Tibial nerve (tissue), 4 donors: Measurements from ENCODE around the gene SPTBN4.

Experiments used
- EP300 ChIP-seq, 2 donors: sonication (generic); formaldehyde crosslinking; IDR thresholded peaks; one replicate each; pipeline ENCODE4 v1.6.1; 2017; ENCODE audit warnings: antibody characterized with exemption in 2 of 2, mild to moderate bottlenecking in 1 of 2
- POLR2A ChIP-seq, 2 donors: fragments of 450-650 bp; IDR thresholded peaks; one replicate each; pipeline ENCODE4 v1.6.1; 2017; ENCODE audit warnings: antibody characterized with exemption in 2 of 2, mild to moderate bottlenecking in 2 of 2, moderate library complexity in 2 of 2
- TF ChIP-seq, protein P1 (sequence below), 5 experiments: fragments of 200-600 bp in 3 of 5; fragments of 450-650 bp in 2 of 5; sonication (generic) in 3 of 5; IDR thresholded peaks; one replicate each; pipeline ENCODE4 v1.5.1; 2016 to 2019; ENCODE audit warnings: antibody characterized with exemption in 5 of 5, mild to moderate bottlenecking in 3 of 5, moderate library complexity in 2 of 5

DNA sequence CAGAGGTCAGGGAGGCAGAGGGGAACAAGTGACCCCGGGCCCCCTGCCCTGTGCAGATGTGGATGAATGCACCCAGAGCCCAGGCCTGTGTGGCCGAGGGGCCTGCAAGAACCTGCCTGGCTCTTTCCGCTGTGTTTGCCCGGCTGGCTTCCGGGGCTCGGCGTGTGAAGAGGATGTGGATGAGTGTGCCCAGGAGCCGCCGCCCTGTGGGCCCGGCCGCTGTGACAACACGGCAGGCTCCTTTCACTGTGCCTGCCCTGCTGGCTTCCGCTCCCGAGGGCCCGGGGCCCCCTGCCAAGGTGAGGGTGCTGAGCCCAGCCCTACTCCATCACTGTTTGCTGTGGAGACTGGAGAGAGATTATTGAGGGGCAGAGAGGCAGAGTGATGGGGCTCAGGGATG lies 144.3 kb downstream of the SPTBN4 start:
- TF ChIP-seq, protein P1, sequence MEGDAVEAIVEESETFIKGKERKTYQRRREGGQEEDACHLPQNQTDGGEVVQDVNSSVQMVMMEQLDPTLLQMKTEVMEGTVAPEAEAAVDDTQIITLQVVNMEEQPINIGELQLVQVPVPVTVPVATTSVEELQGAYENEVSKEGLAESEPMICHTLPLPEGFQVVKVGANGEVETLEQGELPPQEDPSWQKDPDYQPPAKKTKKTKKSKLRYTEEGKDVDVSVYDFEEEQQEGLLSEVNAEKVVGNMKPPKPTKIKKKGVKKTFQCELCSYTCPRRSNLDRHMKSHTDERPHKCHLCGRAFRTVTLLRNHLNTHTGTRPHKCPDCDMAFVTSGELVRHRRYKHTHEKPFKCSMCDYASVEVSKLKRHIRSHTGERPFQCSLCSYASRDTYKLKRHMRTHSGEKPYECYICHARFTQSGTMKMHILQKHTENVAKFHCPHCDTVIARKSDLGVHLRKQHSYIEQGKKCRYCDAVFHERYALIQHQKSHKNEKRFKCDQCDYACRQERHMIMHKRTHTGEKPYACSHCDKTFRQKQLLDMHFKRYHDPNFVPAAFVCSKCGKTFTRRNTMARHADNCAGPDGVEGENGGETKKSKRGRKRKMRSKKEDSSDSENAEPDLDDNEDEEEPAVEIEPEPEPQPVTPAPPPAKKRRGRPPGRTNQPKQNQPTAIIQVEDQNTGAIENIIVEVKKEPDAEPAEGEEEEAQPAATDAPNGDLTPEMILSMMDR (IDR thresholded peaks at IDR 0.05): no peak
- no peak for TF ChIP-seq POLR2A (IDR thresholded peaks at IDR 0.05)
- TF ChIP-seq EP300 (IDR thresholded peaks at IDR 0.05): no peak
